Stimulated activated CD8-positive, alpha-beta memory T cell treated with anti-CD3 and anti-CD28 coated beads, Interleukin-4, amount 100 ng/mL, for 48 hours (primary cell): ENCODE data around the gene TSC22D1.

Source experiments
- DNase-seq: peaks from one replicate; pipeline ENCODE4 v3.0.0-alpha.2; 2020

The TSC22D1 gene

DNA sequence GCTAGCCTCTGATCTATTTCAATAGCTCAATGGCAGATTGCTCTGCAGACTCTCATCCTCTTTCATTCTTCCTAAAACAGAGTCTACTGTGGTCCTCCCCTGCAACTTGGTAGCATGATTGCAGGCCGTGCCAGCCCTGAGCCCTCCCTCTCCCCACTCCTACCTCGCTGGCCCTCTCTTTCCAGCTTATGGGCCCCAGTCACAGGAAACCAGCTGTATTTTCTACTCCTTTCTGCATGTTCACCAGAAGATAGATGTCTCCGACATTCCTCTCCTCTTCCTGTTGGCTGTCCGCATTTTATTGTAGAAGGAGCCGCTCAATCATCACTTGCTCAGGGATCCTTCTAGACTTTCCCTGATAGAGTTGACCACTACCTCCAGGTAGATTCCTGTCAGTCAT is 152.3 kb downstream of the TSC22D1 start:
- no peak for DNase-seq

DNA sequence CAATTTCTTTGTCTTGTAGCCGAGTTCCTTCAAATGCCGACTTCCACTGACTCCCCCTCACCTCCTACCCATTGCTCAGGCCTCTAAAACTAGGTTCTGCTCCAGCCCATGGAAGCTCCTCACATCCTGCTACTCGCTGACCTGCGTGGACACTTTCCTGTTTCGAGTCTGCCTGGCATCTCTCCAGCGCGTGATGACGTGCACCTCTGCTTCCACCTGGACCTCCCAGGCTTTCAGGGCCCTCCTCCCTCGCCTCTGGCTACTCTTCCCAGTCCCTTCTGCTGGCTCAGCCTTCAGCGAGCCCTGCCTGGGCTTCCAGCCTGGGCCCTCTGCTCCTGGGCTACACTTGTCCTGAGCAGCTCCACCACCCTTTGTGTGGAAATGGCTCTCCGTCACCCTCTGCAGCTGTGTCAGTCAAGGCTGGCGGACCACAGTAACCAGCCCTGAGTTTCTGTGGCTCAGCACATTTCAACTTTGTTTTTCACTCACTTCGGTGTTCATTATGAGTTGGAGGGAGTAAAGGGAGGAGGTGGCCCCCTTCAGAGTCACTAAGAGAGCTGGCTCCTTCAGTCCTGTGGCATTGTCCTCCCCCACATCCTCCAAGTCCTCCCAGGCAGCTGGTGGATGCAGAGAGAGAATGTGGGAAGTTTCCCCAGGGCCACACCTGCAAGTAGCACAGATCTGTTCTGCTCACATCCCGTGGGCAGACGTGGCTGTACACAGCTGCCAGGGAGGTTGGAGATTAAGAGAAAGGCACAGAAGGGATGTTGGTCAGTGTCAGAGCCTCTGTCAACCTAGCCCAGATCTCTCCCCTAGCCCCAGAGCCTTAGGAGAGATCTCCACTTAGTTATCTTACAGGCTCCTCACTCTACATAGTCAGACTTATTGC is 153.1 kb downstream of the TSC22D1 start:
- no peak for DNase-seq

DNA sequence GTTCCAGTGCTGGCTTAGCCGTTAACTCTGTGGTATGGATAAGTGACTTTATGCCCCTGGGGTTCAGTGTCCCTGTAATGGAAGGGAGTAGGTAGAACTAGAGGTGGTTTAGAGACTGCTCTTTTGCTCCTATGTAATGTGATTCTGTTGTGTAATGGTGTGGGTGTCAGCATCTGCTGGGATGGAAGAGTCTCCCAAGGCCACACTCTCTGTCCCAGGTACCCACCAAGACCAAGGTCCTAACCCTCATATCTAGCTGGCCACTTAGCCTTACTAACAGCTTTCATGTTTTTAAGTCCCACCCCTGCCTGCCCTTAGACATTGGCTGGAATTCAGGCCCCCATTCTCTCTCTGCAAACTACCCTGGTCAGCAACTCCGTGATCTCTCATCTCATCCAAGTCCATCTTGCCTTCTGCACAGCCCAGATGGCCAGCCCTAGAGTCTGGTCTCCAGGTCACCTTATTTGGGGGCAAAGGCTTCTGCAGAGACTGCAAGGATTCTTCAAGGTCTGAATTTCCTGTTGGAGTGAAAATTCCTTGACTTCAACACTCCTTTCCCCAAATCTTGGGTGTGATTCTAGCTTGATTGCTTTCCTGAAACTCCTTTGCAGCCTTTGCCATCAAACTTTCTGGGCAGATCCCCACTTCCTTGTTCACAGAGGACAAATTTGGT is 154.1 kb downstream of the TSC22D1 start:
- no peak for DNase-seq

DNA sequence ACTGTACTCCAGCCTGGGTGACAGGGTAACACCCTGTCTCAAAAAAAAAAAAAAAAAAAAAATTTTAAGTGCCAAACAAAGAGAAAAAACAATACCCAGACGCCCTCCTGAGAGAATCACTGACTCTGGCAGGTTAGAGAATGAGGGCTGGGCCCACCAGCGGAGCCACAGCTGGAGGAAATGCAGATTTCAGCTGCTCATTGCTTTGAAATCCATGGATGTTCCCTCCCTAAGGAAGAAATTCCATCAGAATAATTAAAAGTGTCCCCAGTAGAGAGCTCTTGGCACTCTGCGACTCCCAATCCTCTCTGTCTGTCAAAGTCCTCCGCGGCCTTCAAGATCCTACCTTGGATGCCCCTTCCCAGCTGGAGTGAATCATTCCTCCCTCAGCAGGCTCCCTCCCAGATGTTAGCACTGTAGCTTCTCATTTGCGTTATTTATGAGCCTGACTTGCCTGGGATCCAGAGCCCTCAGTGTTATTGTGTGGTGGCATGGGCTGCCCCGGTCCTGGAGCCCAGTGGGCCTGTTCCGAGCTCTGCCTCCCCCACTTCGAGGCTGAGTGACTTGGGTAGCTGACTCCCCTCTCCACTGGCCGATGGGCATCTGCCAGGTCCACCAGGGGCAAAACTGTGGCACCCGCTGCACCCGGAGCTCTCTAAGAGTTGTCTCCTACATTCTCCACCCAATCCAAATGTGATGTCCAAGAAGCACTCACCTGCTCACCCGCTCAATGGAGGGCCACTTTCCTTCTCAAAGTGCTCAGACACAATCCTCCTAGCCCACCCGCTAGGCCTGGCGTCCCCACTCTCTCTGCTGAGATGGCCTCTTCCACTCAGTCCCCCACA is 155.5 kb downstream of the TSC22D1 start:
- DNase-seq: no peak

- DNase-seq: no peak
Measured at GRCh38 chr13:44417876-44418275, 158.3 kb downstream of the TSC22D1 start.

DNA sequence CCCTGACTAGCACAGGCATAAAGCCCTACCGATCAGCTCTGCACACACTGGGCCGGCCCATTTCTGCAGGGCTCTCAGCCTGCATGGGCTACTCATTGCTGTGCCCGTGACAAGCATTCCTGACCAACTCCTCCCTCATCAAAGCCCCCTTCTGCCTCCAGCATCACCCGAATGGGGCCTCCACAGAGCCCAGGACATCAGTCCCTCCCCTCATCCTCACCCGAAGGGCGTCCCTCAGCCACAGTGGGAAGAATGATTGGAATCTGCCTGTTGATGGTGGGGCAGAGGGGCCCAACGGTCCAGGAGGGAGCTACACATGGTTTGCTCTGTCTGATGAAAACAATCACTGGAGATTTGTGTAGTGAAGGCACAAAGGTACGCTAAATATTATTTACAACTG is 158.7 kb downstream of the TSC22D1 start:
- no peak for DNase-seq

GRCh38 chr13:44416744-44417143 is 159.4 kb downstream of the TSC22D1 start:
- no peak for DNase-seq

- DNase-seq: no peak
Measured at GRCh38 chr13:44416301-44416700, 159.8 kb downstream of the TSC22D1 start.

DNA sequence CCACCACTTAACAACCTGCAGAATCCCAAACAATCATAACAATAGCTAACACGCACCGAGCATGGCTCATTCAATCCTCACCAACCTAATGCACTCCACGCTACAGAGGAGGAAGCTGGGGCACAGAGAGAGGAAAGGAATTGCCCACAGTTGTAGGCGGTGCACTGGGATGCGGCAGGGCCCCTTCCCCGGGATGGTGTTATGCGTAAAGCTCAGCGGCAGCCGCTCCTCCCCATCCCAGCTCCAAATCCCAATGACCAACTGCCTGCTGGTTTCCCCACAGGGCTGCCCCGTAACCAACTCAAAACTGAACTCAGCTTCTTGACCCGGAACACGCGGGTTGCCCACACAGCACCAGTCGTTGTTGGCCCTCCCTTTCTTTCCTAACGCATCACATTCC is 160.3 kb downstream of the TSC22D1 start:
- no peak for DNase-seq

GRCh38 chr13:44414716-44415115 is 161.4 kb downstream of the TSC22D1 start:
- no peak for DNase-seq

GRCh38 chr13:44413095-44413494 is 163.0 kb downstream of the TSC22D1 start:
- DNase-seq: no peak

- no peak for DNase-seq
Measured at GRCh38 chr13:44412346-44412935, 163.7 kb downstream of the TSC22D1 start.

GRCh38 chr13:44411841-44412240 is 164.3 kb downstream of the TSC22D1 start:
- DNase-seq: no peak

DNA sequence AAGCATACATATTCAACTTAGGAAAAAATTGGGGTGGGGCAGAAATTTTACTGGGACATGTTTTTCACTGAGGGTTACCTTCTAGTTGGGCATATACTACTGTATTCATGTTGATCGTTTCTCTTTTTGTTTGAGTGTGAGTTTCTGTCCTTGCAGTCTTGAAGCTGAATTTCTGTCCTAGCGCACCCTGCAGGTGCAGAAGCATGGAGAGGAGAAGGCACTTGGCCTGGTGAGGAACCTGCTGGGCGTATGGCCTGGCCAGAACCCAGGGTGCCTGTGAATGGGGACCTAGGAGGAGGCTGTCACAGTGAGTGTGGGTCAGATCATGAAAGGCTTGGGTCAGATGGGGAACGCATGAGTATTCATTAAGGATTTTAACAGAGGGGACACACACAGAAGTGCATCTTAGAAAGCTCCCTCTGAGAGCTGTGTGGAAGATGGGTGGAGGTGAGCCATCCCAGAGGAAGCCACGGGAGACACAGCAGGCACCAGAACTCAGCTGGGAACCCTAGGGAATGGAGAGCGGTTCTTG is 165.7 kb downstream of the TSC22D1 start:
- no peak for DNase-seq

GRCh38 chr13:44409595-44409994 is 166.5 kb downstream of the TSC22D1 start:
- DNase-seq: no peak

DNA sequence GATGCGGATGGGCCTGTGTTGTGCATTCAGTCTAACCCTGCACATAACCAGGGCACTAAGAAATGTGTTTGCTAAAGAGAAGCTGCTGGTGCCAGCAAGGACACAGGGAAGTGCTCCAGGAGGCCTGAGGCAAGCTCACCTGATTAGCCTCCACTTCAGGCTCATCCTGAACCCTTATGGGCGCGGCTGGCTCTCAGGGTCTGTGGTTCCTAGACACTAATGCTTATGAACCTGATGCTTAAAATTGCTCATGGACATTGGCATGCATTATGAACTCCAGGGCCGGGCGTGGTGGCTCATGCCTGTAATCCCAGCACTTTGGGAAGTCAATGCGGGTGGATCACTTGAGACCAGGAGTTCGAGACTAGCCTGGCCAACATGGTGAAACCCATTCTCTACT is 168.2 kb downstream of the TSC22D1 start:
- DNase-seq: no peak

GRCh38 chr13:44407379-44407778 is 168.8 kb downstream of the TSC22D1 start:
- no peak for DNase-seq

- DNase-seq: no peak
Measured at GRCh38 chr13:44406617-44407016, 169.5 kb downstream of the TSC22D1 start.

GRCh38 chr13:44404261-44405132 is 171.6 kb downstream of the TSC22D1 start:
- DNase-seq: no peak

DNA sequence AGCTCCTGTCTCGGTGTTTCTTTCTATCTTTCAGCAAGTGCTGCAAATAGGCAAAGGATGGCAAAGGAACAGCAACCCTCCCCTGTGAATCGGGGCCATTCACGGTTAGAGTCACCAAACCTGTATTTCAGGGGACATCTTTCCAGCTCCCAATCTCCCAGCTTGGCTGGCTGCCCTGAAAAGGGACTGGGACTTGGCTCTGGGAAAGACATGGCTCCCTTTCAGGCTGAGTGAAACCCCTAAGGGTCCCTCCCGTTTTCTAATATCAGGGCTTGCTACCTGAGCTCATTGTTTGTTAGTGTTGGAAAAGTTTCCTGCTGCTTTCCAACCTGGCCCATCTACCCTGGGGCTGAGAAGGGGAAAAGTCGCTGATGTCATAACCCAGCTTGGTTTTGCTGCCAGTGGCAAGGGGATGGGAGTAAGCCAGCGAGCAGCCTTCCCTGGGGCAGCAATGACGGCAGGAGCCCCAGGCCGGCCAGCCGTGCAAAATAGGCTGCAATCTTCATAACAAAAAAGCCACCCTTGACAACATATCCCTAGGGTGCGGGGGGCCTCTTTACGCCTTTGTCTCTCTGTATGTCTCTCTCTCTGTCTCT is 172.6 kb downstream of the TSC22D1 start:
- no peak for DNase-seq

DNA sequence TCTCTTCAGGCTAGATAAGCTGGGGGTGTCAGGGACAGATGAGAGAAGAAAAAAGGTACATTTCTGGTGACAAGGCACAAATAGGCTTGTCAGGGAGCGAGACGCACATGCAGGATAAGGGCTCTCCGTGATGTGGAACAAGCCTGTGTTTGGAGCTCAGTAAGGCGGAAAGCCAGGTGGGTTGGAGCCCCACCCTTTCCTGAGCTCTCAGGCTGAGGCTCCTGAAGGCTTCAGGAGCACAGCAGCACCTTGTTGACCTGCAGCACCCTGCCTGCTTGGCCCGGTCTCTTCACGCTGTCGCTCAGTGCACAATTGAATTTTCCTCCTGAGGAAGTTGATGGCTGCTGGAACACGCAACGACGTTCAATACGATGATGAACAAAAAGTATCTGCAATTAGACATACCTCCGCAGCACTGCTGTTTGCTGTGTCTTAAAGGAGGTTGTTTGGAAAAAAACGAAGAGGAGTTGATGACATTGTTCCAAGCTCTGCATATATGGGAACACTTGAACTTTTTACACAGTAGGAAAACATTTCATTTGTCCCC is 173.2 kb downstream of the TSC22D1 start:
- no peak for DNase-seq
